ENCODE data around the gene COA5.

COA5 gene, protein sequence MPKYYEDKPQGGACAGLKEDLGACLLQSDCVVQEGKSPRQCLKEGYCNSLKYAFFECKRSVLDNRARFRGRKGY

DNA sequence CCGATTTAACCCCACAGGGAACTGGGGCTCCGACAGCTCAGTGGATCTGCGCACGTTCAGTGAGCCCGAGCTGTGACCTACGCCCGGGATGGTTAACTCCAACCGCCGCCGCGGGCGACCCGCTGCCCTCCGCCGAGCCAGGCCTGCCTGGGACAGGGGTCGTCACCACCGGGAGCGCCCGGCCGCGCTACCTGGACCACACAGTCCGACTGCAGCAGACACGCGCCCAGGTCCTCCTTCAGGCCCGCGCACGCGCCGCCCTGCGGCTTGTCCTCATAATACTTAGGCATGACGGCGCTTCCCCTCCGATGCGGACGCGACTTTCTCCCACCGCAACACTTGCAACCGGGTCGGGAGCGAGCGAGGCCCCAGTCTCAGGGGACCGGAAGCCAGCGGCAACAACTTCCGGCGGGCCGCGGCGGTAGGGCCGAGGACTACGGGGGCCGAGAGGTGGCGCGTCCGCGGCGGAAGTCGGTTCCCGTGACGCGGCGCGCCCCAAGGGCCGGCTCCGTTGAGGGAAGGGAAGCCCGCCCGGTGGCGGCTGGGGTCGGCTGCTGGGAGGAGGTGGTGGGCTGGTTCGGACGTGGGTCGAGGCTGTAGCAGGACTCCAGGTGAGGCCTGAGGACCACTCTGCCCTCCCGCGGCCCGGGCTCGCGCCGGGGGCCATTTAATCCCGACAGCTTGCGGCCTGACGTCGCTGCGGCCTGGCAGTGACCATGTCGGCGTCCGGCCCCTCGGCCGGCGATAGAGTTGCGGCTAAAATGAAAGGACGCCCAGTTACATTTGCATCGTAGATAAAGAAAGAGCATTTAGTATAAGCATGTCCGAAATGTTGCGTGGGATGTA lies at the start of gene COA5, which contains the start of gene UNC50:
Gene COA5 (minus strand): TSS at position 397 of the 846 bp plus-strand sequence. CDS start 107 bp downstream, at position 290.
Gene UNC50 (plus strand): TSS at position 474 of the 846 bp plus-strand sequence. CDS start 1,171 bp downstream, outside the sequence.
- DNase-seq = peak; percentile 93

DNA sequence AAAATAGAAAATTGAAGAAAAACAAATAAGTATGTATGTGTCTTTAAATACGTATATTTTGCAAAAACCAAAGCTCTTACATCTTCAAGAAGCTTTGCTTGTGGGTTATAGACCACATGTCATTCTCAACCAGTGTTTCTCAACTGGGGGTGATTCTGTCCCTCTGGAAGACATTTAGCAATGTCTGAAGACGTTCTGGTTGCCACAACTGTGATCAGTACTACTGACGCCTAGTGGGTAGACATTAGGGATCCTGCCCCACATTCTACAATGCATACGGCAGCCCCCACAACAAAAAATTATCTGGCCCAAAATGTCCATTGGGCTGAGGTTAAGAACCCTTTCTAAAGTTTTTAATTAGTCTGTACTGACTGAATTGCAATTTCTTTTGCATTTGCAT lies 48.5 kb upstream of the COA5 start:
- DNase-seq = peak; percentile 63

DNA sequence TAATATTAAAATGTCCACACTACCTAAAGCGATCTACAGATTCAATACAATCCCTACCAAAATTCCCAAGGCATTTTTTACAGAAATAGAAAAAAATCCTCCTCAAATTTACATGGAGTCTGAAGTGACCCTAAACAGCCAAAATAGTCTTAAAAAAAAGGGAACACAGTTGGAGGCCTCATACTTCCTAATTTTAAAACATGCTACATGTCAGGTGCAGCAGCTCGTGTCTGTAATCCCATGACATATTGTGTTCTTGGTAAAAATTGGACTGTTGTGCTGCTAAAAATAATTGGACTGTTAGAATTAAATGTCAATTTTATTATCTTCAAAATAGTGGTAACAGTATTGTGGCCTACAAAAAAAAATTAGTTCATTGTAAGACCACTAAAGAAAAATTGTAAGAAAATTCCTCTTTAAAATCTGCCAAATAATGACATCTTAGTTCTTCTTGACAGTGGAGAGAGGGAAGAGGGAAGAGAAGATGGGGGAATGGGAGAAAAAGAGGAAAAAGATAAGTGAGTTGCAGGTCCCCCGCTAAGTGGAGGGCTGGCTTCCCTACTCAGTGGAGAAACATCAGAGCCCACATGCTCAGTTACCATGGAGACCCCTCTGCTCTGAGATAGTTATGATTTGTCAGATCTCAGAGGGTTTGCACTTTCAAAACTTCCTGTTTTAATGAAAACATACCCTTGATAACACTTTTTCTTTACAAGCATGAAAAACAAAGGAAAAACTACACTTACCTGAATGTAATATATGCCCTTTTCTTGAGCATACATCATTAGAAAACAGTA lies 46.6 kb upstream of the COA5 start:
- peak; percentile 77 for DNase-seq

DNA sequence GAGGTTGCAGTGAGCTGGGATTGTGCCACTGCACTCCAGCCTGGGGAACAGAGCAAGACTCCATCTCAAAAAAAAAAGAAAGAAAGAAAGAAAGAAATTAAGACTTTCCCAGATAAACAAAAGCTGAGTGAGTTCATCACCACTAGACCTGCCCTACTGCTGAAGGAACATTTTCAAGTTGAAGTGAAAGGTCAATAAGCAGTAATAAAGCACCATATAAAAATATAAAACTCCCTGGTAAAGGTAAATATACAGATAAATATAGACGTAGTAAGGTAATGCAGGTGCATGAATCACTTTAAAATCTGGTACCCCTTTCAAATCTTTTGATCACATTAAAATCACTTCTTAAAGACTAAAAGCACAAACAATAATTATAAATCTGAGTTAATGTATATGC lies 42.7 kb upstream of the COA5 start:
- no peak for DNase-seq

DNA sequence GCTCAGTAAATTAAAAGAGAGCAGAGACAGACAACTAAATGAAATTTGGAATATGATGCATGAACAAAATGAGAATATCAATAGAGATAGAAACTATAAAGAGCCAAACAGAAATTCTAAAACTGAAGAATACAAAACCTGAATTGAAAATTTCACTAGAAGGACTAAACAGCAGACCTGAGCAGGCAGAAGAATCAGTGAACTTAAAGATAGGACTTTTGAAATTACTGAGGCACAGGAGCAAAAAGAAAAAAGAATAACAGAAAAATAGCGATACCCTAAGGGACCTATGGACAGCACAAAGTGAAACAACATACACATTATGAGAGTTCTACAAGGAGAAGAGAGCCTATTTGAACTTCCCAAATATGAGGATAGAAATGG lies 41.7 kb upstream of the COA5 start:
- DNase-seq = no peak

DNA sequence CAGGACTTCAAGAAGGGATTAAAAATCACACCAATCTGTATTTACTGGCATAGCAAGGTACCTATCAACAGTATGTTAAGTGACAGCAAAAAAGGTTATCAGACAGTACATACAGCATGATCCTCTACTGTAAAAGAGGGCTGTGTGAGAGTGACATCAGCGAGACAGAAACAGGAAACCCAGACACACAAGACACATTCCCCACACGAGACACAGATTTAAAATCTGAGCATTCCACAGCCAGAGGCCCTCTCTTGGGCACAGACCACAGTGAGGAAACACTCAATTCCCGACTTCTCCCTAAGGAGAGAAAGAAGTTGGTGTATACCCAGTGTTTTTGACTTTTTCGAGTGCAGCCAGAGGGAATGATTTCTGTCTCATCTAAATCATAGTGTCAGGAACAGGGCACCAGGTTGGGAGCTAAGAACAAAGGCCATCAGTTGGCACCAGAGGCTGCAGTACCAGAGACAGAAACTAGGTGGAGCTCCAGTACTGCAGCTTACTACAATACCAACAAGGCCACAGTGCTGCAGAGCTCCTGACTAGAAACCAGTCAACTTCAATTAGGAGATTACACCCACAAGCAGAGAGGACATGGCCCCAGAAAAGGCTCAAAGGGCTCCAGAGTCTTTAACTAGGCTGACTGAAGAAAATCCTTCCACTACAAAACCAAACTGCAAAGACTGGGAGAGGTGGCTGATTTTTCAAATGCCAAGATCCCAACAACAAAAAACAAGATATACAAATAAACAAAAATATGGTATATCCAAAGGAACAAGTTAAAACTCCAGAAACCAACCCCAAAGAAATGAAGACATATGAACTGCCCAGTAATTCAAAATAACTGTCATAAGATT lies 41.1 kb upstream of the COA5 start:
- DNase-seq = peak; percentile 90

DNA sequence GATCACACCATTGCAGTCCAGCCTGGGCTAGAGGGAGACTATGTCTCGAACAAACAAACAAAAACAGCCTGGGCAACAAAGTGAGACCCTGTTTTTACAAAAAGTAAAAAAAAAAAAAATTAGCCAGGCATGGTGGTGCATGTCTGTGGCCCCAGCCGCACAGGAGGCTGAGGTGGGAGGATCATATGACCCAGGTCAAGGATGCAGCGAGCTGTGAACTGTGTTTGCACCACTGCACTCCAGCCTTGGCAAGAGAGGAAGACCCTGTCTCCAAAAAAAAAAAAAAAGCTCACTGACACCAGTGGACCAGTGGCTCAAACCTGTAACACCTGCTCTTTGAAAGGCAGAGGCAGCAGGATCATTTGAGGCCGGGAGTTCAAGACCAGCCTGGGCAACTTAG lies 40.1 kb upstream of the COA5 start:
- DNase-seq = no peak

DNA sequence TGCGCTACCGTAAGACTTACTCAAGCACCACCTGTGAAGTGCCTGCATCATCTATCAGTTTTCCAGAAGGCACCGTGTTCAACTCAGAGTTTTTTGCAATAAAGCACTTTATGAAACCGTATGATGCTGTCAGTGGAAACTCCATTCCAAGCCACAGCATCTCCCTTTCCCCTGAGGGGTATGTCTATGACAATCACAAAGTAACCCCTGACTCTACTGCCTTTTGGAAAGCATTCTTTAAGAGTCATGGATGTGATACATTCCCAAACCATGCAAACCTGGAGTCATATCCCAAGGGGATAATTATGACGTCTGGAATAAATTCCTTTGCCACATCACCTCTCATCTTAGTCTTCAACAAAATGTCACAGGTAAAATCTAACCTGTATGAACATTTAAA lies 39.3 kb upstream of the COA5 start:
- DNase-seq = no peak

DNA sequence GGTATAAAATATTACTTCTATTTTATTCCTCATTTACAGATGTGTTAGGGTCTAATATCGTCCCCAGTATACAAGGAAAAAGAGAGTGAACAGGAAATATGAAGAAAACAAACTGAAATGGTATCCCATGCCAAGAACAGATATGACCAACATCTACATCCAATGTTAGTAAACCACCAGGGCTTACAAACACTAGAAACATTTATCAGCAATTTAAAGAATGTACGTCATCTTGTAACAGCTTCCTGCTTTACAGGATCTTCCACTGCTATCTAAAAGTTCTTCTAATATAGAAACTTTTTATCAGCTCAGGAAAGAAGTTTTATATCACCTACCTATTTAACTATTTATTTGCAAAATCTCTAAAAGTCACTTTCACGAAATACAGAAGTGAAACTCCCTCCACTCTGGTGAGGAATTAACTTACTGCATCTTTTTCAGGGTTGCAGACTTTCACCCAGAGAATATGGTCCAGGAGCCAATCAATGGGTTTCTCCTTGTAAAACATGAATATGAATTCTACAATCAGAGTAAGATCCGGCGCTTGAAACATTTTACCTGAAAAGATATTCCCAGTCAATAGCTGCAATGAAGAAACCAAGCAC lies 35.3 kb upstream of the COA5 start:
- DNase-seq = no peak

DNA sequence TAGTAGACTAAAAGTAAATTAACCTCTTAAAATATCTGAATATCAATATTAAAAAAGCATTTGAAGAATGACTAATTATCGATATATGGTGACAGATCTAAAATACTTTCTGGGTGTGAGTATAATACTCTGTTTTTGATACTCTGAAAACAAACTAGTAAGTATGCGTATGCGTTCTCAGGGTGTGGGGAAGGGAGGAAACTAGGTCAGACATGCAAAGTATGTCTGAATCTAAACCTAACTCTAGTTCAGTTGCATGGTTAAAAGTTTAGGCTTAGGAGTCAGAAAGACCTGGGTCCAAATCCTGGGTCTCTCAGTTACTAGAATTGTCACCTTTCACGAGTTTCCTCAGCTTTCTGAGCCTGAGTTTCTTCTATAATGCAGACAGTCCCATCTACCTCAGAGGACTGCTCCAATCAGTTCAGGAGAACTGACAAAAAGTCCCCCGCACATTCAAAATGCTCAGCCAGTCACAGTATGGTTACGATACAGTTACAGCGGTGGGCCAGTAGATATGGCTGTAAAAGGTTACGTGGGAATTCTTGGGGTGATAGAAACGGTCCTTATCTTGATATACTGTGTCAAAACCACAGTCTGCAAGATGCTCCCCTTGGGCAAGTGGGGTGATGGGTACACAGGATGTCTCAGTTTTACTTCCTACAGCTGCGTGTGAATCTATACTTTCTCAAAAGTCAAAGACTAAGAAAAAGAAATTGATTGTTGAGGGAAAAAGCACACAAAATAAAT lies 29.3 kb upstream of the COA5 start:
- peak; percentile 81 for DNase-seq

DNA sequence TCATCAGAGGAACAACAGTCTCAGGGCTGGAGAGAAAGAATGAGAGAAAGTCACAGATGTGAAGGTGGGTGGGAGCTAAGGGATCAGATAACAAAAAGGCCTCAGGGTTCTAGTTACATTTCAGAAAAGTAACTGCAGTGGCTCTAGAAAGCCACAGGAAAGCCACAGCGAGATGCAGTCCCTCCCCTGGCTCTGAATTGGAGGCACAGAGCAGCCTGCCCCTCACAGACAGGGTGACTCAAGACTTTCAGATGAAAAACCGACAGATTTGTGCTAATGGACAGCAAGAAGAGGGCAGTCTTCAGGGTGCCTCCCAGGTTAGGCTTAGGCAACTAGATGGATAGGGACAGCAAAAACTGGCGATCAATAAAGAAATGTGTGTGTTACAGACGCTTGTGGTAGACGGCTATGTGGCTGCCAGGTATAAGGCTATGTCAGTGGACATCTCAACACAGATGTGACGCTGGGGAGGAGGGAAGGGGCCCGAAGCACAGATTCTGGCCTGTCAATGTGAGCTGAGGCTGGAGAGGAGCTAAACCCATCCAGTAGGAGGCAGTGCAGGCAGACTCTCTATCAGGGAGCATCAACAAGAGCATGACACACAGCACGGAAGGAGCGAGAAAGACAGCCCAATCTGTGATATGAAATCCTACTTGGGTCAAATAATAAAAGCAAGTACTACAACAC lies 26.2 kb upstream of the COA5 start:
- peak; percentile 62 for DNase-seq

DNA sequence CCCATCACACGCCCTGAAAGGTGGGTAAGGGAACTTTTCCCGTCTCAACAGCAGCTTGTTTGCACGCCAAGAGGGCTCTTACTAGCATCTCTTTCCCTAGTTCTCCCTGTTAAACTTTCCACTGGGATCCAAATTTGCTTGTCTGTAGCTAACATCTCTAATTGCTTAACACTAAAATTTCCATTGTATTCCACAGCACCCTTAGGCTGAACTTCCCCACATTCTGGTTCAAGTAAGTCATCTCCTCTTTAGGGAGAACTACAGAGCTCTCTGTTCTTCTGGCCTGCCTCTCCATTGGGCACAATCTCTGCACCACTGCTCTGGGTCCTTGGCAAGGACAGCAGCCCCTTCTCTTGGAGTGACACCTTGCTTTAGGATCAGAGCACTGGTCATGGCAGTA lies 24.0 kb upstream of the COA5 start:
- no peak for DNase-seq

DNA sequence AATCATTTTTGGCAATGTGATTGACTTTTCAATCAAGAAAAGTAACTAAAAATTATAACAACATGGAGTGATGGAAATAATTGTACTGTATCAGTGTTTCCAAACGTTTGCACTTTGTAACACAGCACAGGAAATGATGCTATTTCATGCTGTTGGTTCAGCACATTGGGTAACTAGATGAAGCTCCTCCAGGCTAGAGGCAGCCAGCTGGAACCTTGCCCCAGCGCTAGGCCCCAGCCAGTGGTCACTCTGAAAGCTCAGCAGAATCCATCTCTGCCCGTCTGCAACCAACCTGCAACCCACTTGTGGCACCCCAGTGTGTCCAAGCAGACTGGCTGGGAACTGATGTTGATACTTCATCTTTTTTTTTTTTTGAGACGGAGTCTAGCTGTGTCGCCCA lies 15.3 kb upstream of the COA5 start:
- no peak for DNase-seq

DNA sequence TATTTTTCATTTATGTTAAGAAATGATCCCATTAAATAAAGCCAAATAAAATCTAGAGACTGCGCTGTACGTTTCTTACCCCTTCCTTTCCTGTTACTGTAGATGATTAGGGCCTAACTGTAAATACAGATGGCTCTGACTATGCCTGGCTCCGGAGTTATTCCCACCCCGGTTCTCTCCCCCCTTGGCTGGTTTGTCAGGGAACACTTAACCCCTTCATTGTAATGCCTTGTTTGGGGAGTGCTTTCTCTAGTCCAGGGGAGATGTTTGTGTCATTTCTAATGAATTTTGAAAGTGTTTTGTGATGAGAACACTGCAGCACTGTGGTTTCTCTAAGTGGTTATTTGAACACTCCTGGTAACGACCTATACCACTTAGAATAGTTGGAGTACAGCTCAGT lies 8.8 kb upstream of the COA5 start:
- DNase-seq = no peak

DNA sequence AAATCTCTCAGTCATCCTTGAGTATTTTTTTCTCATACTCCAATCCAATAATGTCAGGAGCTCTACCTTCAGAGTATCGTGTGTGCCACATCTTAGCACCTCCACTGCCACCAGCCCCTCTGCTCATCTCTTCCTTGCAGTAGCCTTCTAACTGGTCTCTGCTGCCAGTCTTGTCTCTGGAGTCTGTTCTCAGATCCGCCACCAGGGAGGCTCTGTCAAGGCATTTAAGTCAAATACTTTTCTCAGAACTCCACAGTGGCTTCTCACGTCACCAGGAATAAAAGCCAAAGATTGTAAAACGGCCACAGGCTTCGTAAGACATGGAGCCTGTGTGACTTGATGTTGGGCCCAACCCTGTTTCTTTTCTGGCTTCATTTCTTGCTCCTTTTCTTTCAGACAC lies 7.2 kb upstream of the COA5 start:
- DNase-seq = no peak

DNA sequence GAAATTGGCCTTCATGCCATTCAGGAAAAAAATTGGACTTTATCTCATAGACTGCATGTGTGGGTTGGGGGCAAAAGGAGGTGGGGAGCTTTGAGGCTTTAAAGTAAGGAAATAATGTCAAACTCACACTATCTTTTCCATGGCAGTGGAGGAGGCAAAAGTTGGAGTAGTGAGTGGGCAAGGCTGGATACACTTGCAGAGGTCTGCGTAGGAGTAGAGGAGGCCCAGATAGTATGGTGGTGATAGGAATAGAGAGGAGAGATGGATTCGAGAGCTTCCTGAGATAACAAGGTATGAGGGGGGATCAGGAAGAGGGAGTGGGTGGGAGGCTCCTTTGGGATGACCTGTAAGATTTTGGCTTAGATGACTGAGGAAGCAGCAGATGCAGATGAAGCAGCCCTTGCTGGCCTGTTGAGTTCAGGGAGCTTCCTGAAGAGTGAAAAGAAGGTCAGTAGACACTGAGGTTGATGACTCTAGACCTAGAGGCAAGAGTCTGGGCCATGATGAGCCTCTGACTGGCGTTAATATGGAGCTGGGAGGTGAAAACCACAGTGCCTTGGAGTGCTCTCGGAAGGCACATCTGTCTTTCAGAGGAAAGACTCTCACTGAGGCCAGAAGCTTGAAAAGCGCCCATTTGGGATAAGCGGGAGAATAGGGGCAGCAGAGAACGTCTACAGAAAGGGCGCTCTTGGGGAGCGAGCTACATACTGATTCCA lies 5.9 kb upstream of the COA5 start:
- DNase-seq = no peak

DNA sequence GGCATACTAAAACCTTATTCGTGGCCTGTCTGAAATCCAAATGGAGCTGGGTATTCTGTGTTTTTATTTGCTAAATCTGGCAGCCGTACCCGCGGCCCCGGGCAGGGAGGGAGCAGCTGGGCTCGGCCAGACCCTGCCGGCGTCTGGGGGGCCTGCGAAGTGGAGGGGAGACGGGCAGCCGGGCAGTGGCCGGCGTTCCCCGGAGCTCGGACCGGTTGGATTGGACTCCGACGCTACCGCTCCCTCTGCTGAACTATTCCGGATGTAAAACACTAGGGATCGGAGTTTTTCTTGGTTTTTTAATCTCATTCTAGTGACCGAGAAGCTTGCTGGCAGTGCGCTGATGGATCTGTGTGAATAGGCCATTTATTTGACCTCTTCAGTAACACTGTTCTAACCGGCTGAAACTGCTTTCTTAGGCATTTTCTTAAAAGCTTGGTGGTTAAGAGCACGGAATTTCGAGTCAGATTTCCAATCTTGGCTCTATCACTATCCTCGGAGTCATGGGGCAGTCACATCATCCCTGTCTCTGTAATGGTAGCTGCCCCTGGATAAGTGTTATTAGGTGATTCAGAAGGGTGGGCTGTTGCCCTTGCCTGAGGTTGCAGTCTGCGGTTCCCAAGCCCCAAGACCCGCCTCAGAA lies 771 bp upstream of the COA5 start:
- peak; percentile 14 for DNase-seq

DNA sequence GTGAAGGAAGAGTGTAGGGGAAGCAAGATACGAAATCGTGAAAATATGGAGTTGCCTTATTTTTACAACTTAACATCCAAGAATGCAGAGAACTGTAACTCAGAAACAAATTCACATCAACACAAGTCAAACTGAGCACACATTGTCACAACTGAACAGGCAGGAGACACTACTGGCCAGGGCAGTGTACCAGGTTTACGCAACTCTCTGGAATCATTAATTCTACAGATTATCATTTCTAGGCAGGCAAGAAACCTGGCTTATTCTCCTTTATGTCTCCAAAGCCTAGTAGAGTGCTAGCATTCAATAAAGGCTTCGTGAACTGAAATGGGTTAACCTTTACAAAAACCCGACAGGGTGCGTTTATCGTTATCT lies 584 bp downstream of the COA5 start:
- no peak for DNase-seq

DNA sequence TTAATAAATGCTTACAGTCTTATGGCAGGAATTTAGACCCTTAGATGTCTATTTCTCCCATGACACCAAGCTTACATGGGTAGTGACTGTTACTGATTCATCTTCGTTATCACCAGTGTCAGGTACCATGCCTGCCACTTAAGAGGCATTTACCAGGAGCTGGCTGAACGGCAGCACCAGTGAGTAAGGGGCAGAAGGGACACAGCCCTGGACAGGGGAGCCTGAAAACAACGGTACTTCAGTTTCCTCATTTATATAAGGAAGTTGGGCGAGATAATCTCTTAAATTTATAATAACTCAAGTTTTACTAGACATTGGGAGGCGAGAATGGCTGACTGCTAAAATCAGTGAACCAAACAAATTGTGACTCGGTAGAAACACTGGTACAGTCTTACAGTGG lies 1.2 kb downstream of the COA5 start:
- DNase-seq = no peak

DNA sequence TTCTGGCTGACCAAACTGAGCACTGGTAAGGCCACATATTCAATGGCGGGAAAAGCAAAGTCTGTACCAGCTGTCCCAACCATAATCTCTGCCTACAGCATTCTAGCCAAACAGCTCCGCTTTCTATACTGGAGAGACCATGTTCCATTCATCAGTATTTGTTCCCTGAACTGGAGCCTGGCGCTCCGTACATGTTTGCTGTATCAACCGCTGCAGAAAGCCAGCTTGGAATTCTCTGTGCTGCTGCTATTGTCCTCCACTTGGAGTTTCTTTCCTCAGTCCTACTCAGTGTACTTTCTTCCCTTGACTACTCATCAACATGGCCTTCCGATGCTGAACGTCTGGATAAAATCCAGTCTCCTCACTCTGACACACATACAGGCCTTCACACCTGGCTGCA lies 1.9 kb downstream of the COA5 start:
- DNase-seq = no peak

Measured in CD4-positive, alpha-beta T cell treated with Interleukin-17A for 1 hour (primary cell).